Ascending aorta (tissue), 2 donors: ENCODE measurements around the gene CASP9. TPM values are rescaled to one million over a fixed set of nuclear protein-coding genes. Genes with fewer than 3 reads are reported as not detected.
A peak's percentile ranks its signal among the peaks of the same experiment; 100 is the strongest.

Experiments
- DNase-seq, 2 donors: peaks; one replicate each; pipeline ENCODE4 v3.0.0-alpha.2; 2019; ENCODE audit warnings: low spot score in 2 of 2
- H3K27ac ChIP-seq, 2 donors: fragments of 200-600 bp; sonication (generic); one replicate each; pipeline ENCODE4 v1.5.1; 2016 to 2017; ENCODE audit warnings: mild to moderate bottlenecking in 1 of 2
- H3K27me3 ChIP-seq: fragments of 200-600 bp; sonication (generic); one replicate; pipeline ENCODE4 v1.5.1; 2017
- H3K36me3 ChIP-seq, 2 donors: fragments of 200-600 bp; sonication (generic); one replicate each; pipeline ENCODE4 v1.5.1; 2016
- H3K4me1 ChIP-seq, 2 donors: fragments of 200-600 bp; sonication (generic); one replicate each; pipeline ENCODE4 v1.5.1; 2016 to 2017; ENCODE audit warnings: mild to moderate bottlenecking in 1 of 2
- H3K4me3 ChIP-seq, 2 donors: fragments of 200-600 bp; sonication (generic); one replicate each; pipeline ENCODE4 v1.5.1; 2016 to 2017; ENCODE audit warnings: mild to moderate bottlenecking in 1 of 2
- H3K9me3 ChIP-seq, 2 donors: fragments of 200-600 bp; sonication (generic); one replicate each; pipeline ENCODE4 v1.5.1; 2016
- intact Hi-C: fragments of 100-400 bp; cut with DNase I; formaldehyde crosslinking; loops from one replicate; pipeline ENCODE4 v1.15.1; 2023
- total RNA-seq: library from RNA; depleted of rRNA; stranded (reverse); fragments of >200 nt; gene quantifications from one replicate; pipeline ENCODE4 v1.1.0, GENCODE V29; 2016
- TF ChIP-seq, protein P1 (sequence below), 3 experiments: fragments of 200-600 bp in 2 of 3; fragments of 450-650 bp in 1 of 3; sonication (generic) in 2 of 3; IDR thresholded peaks; one replicate each; pipeline ENCODE4 v1.5.1; 2016 to 2019; ENCODE audit warnings: antibody characterized with exemption in 3 of 3, mild to moderate bottlenecking in 1 of 3, moderate library complexity in 1 of 3

CASP9 gene
- total RNA-seq, 1 donor from 2014 or later, result 15.5 TPM

DNA sequence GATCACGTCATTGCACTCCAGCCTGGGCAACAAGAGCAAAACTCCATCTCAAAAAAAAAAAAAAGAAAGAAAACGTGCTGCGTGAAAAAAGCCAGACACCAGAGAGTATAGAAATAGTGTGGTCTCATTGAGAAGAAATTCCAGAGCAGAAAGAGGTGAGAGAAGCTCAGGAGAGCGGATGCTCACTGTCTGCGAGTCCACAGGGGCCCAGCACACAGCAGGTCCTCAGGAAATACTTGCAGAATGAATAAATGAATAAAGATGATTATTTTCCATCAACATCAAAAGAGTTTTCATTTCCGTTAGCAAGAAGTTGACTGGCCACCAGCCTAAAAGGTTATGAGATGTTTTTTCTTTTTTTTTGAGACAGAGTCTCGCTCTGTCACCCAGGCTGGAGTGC, 14.4 kb downstream of the CASP9 start:
- Histone ChIP-seq H3K27ac (no peak overlapping the region), H3K4me3 (no peak overlapping the region), H3K4me1 (no peaks in the 10 kb centered on the region), H3K36me3 (peaks cover 25 to 34% of the 10 kb centered on the region in 2 donors), H3K27me3 (no peaks in the 10 kb centered on the region), H3K9me3 (no peaks in the 10 kb centered on the region)
- intact Hi-C loops, result no loop called here
- TF ChIP-seq, protein P1, sequence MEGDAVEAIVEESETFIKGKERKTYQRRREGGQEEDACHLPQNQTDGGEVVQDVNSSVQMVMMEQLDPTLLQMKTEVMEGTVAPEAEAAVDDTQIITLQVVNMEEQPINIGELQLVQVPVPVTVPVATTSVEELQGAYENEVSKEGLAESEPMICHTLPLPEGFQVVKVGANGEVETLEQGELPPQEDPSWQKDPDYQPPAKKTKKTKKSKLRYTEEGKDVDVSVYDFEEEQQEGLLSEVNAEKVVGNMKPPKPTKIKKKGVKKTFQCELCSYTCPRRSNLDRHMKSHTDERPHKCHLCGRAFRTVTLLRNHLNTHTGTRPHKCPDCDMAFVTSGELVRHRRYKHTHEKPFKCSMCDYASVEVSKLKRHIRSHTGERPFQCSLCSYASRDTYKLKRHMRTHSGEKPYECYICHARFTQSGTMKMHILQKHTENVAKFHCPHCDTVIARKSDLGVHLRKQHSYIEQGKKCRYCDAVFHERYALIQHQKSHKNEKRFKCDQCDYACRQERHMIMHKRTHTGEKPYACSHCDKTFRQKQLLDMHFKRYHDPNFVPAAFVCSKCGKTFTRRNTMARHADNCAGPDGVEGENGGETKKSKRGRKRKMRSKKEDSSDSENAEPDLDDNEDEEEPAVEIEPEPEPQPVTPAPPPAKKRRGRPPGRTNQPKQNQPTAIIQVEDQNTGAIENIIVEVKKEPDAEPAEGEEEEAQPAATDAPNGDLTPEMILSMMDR (IDR thresholded peaks at IDR 0.05), result no peak
- DNase-seq, result peak in 1 of 2 donors; percentile 19

DNA sequence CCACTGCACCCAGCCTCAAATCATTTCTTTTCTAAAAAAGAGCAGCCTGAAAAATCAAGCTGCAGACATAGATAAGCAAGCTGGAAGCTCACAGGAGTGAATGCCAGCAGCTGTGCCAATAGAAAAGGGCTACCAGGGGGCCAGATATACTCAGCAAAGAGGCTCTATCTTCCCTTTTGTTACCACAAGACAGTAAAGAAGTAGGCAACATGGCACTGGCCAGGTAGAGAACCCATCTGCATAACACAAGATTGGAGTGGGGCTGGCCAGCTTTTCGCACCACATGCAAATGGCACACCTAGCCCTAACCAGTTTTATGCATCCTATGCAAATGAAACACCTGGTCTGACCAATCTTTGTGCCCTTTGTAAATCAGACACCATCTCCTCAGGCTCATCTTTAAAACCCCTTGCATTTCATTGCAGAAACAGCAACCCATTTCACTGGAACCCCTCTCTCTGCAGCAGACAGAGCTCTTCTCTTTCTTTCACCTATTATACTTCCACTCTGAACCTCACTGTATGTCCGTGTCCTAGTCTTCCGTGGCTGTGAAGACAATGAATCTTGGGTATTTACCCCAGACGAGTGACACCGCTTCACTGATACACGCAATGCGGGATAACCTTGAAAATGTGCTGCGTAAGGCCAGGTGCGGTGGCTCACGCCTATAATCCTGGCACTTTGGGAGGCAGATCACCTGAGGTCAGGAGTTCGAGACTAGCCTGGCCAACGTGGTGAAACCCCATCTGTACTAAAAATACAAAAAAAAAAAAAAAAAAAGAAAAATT, 15.1 kb downstream of the CASP9 start:
- intact Hi-C loops, result no loop called here
- Histone ChIP-seq H3K4me3 (no peak overlapping the region), H3K27ac (no peak overlapping the region), H3K36me3 (peaks cover 24 to 36% of the 10 kb centered on the region in 2 donors), H3K4me1 (no peaks in the 10 kb centered on the region), H3K27me3 (no peaks in the 10 kb centered on the region), H3K9me3 (no peaks in the 10 kb centered on the region)
- peak in 1 of 2 donors; percentile 38 for DNase-seq
- TF ChIP-seq, protein P1 (IDR thresholded peaks at IDR 0.05), result no peak

DNA sequence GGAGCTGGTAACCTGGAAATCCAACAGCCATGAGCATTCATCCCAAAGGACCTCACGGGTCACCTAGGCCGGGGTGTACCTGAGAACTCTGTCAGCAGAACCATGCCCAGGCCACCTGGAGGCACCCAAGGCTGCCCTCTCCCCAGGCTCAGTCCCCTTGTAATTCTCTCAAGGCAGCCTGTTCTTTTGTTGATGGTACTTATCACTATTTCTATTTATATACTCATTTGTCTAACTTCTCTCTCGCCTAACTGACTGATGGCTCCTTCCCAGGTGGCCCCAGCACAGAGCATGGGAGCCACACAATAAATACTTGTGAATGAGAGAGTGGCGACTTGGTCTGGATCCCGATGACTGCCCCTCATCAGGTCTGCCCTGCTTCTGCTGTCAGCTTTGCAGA, 16.7 kb downstream of the CASP9 start:
- no peaks in the 10 kb centered on the region for H3K27me3 ChIP-seq
- no peak for DNase-seq
- no peaks in the 10 kb centered on the region for H3K4me1 ChIP-seq
- TF ChIP-seq, protein P1 (IDR thresholded peaks at IDR 0.05), result no peak
- H3K36me3 ChIP-seq, result peaks cover 29 to 34% of the 10 kb centered on the region in 2 donors
- H3K4me3 ChIP-seq, result no peak overlapping the region
- intact Hi-C loops, result no loop called here
- H3K9me3 ChIP-seq, result no peaks in the 10 kb centered on the region
- no peak overlapping the region for H3K27ac ChIP-seq

DNA sequence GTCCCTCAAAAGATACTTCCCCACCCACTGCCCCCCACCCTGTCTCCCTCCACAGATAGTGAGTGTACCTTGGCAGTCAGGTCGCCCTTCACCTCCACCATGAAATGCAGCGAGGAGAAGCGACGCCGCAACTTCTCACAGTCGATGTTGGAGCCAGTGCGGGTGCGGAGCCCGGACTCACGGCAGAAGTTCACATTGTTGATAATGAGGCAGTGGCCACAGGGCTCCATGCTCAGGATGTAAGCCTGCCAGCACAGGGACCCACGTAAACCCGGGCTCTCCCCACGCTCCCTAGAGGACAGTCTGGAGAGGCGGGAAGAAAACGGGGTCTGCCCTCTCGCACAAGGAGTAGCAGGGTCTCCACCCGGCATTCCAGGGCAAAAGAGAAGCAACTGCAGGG, 17.2 kb downstream of the CASP9 start:
- H3K36me3 ChIP-seq, result peaks cover 32 to 34% of the 10 kb centered on the region in 2 donors

DNA sequence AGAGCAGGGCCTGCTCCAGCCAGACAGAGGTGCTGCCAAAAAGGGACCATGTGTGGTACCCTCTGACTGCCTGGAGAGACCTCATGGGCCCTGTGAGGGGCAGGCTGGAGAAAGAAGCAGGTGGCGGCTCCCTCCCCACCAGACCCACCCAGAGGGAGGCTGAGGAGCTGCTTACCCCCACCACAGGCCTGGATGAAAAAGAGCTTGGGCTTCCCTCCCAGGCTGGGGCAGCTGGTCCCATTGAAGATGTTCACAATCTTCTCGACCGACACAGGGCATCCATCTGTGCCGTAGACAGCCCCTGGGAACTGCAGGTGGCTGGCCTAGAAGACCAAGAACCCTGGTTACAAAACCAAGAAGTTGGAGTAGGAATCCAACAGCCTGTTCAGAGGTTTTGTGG, 19.6 kb downstream of the CASP9 start:
- H3K36me3 ChIP-seq, result peaks cover 32 to 48% of the 10 kb centered on the region in 2 donors
- no peak overlapping the region for H3K4me3 ChIP-seq
- no peak overlapping the region for H3K27ac ChIP-seq
- DNase-seq, result no peak
- intact Hi-C loops, result no loop called here
- no peaks in the 10 kb centered on the region for H3K27me3 ChIP-seq
- no peaks in the 10 kb centered on the region for H3K9me3 ChIP-seq
- TF ChIP-seq, protein P1 (IDR thresholded peaks at IDR 0.05), result no peak
- no peaks in the 10 kb centered on the region for H3K4me1 ChIP-seq

More for the DNA sequence above, 17.2 kb downstream of the CASP9 start:
- DNase-seq, result no peak
- Histone ChIP-seq H3K27ac (no peak overlapping the region), H3K9me3 (no peaks in the 10 kb centered on the region), H3K4me3 (no peak overlapping the region), H3K27me3 (no peaks in the 10 kb centered on the region), H3K4me1 (no peaks in the 10 kb centered on the region)
- intact Hi-C loops, result no loop called here
- TF ChIP-seq, protein P1 (IDR thresholded peaks at IDR 0.05), result no peak
